HK-2 (cell line): ENCODE measurements around the gene C2orf69.
A peak's percentile ranks its signal among the peaks of the same experiment; 100 is the strongest.

Experiments
- DNase-seq: peaks from one replicate; pipeline ENCODE4 v3.0.0-alpha.2; 2018; ENCODE audit not compliant: unreplicated experiment

The C2orf69 gene

DNA sequence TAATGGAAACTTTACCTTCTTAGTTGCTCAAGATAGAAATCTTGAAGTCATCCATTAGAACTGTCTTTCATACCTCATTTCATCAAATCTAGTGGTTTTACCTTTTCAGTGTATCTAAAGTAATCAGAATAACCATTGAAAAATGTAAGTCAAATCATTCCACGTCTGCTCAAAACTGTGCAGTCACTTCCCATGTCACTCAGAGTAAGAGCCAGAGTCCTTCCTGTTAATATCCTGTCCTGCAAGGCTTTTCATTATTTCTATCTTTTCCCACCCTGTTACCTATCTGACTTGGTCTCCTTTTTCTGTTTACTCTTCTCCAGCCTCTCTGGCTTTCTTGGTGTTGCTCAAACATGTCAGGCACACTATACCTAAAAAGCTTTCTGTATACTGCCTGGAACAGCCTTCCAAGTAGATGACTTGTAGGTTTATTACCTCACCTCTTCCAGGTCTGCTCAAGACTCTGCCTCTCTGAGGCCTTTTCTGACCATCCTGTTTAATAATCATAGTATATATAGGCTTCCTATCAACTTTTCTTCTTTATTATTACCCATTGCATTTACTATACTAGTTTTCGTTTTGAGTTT is 3.4 kb downstream of the C2orf69 start:
- DNase-seq = no peak

DNA sequence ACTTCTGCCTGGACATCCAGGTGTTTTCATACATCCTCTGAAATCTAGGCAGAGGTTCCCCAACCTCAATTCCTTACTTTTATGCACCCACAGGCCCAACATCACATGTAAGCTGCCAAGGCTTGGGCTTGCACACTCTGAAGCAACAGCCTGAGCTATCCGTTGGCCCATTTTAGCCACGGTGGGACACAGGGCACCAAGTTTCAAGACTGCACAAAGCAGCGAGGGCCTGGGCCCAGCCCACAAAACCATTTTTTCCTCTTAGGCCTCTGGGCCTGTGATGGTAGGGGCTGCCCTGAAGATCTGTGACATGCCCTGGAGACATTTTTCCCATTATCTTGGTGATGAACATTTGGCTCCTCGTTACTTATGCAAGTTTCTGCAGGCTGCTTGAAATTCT is 5.9 kb downstream of the C2orf69 start:
- no peak for DNase-seq

DNA sequence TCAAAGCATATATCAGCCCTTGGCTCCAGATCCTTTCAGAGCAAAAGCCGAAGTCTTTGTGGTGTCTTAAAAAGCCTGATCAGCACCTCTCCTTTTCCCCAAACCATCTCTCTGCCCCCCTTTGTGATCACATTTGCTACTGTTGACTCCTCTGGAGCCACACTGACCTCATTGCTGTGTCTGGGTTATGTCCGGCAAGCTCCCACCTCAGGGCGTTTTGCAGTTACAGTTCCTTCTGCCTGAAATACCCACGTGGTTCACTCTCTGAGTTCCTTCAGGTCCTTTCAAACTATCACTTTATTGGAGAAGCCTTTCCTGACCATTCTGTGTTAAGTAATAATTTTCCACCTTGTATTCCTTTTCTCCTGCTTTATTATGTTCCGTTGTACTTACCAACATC is 11.8 kb downstream of the C2orf69 start:
- no peak for DNase-seq

- DNase-seq = no peak
Observed at GRCh38 chr2:199923924-199924323, 12.8 kb downstream of the C2orf69 start.

DNA sequence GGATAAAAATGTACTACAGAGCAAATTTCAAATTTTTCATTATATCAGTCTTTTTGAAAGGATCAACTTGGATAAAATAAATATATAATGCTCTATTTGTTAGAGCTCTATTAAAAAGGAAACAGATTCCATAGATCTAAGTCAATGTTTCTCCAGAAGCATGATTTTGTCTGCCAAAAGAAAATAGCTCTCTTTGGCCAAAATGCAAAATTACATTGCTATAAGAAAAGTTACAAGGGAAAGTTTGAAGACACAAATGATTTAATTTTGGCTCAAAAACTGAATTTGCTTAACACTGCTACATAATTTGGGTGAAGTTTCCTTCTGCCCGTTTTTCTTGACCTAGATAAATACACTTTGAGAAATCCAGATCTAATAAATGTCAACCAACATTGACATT is 15.7 kb downstream of the C2orf69 start:
- DNase-seq = no peak

- no peak for DNase-seq
Observed at GRCh38 chr2:199928226-199928625, 17.1 kb downstream of the C2orf69 start.

DNA sequence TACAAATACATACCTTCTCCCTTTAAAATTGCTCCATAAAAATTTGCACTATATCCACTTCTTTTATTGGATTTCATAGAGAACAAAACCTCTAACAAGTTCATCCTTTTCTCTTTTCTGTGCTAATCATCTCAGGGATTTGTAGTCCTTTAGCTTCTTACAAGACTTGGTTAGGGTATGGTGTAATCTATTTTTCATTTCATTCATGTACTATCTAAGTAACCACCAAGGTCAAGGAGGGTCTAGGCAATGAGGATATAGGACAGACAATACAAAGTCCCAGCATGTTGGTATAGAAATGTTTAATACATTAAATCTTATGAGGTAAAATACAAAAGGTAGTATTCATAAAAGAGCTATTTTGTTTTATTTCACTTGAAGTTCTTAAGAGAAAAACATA is 17.5 kb downstream of the C2orf69 start:
- DNase-seq = no peak

DNA sequence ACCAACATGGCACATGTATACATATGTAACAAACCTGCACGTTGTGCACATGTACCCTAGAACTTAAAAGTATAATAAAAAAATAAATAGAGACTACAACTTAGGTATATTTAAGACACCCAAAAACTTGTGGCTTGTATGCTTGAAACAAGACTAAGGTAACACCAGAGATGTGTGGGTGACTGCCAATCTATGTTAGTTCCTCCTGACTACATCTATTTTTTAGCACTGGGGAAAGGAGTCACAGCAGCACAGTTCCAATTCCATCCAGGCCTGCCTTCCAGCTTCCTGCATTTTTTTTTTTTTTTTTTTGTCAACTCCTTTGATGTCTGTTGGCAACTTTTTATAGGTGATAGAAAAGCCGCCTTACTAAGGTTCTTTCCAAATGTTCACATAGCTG is 18.2 kb downstream of the C2orf69 start:
- no peak for DNase-seq

GRCh38 chr2:199932312-199932855 is 21.3 kb downstream of the C2orf69 start:
- no peak for DNase-seq

DNA sequence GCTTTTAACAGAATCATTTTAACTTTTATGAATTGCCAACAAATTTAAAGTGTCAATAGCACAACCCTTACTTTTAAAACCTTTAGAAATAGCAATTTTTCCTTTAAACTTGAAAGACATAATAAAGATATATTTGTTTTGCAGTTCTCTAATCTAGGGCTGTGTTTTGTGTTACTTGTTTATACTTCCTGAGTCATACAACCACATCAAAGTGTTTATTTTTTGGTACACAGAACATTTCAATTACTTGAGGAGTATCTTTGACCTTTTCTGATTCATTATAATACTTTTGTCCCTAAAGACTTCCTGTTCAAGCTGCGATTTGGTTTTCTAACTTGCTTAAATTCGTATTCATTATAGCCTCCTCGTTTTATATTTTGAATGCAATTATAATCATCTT is 22.4 kb downstream of the C2orf69 start:
- no peak for DNase-seq

- DNase-seq = no peak
Observed at GRCh38 chr2:199936554-199936953, 25.5 kb downstream of the C2orf69 start.

- no peak for DNase-seq
Observed at GRCh38 chr2:199940373-199940772, 29.3 kb downstream of the C2orf69 start.

DNA sequence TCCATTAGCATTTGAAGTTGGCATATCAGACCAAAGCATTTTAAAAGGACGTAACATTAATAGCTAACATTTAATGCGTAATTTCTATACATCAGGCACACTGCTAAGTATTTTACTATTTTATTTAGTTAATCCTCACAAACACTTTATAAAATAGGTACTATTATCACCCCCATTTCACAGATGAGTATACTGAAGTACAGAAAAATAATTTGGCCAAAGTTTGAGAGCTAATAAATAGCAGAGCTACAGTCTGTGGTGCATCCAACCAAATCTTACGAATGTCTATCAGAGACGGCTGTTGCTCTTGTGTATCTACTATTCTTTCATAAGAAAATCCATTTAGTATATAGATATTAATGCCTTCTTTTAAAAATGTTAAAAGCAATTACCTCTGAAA is 32.3 kb downstream of the C2orf69 start:
- no peak for DNase-seq

- DNase-seq = no peak
Observed at GRCh38 chr2:199946196-199946595, 35.1 kb downstream of the C2orf69 start.

- DNase-seq = no peak
Observed at GRCh38 chr2:199946836-199947235, 35.7 kb downstream of the C2orf69 start.

GRCh38 chr2:199950396-199950795 is 39.3 kb downstream of the C2orf69 start:
- DNase-seq = no peak

- DNase-seq = no peak
Observed at GRCh38 chr2:199951023-199951422, 39.9 kb downstream of the C2orf69 start.

DNA sequence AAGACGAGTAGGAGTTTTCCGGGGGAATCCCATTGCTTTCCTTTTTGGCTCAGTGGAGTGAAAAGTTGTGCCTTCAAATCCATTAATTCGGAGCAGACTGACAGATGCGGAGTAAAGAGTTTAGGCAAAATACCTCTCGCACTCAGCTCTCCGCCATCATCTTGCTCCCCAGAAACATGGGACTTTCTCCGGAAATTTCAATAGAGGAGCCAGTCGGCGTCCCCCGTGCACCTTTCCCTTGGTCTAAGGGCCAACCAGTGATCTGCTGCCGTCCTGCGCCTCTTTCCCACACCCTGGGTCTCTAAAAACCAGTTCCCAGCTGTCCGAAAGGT is 43.9 kb downstream of the C2orf69 start:
- DNase-seq = no peak

- peak; percentile 88 for DNase-seq
Observed at GRCh38 chr2:199955339-199956061, 44.4 kb downstream of the C2orf69 start, which contains the start of the genes MAIP1 and TYW5. Gene MAIP1 (plus strand): TSS chr2:199955582. CDS start chr2:199955799, 217 bp downstream. Gene TYW5 (minus strand): TSS chr2:199955491. CDS start chr2:199955470, 21 bp downstream.

DNA sequence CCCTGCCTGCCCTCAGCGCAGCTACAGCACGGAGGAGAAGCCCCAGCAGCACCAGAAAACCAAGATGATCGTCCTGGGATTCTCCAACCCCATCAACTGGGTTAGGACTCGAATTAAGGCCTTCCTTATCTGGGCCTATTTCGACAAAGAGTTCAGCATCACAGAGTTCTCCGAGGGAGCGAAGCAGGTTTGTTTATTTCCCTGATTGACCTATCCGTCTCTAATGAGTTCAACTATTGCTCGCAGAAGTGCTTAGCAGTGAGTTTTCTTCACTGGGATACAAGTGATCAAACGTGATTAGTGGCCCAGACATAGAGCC is 44.9 kb downstream of the C2orf69 start:
- no peak for DNase-seq

- no peak for DNase-seq
Observed at GRCh38 chr2:199958014-199958413, 46.9 kb downstream of the C2orf69 start.

DNA sequence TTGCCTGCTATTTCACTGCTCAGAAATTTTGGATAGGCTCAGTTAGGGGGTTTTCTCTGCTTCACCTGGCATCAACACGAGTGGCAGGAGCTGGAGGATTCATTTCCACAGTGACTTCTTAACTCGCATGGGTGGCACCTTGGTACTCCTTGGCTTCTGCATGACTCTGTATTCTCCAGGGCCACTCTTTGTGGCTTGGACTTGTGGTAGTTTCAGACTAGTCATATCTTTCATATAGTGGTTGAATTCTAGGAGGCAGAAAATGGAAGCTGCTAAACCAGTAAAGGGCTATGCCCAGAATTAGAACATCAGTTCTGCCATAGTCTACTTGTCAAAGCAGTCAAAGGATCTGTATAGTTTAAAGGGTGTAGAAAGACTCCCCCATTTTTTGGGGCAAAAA is 51.1 kb downstream of the C2orf69 start:
- no peak for DNase-seq

GRCh38 chr2:199966405-199966804 is 55.3 kb downstream of the C2orf69 start:
- DNase-seq = no peak

DNA sequence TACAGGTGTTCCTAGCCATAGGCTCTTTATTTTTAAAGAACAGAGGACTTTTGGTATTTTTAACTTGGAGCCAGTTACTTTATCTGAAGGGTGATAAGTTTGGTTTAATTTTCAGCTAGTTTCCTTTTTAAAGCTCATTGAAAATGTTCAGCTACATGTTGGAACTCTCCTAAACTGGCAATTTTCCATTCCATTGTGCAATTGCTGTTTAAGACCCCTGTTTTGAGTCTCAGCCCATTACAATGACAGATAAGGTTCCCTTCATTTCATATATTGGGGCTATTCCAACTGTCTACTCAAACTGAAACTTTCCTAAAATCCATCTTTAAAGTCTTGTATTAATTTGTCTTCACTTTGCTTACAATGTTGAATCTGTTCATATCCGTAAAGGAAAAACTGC is 55.9 kb downstream of the C2orf69 start:
- DNase-seq = no peak
